ENCODE results near the gene MAGEF1.

Gene MAGEF1

GRCh38 chr3:184711493-184712247, at the start of gene MAGEF1:
MAGEF1 (minus strand) TSS chr3:184712064; CDS start chr3:184711821, 243 bp downstream.
- H3K4me3 ChIP-seq (ENCODE audit: low read depth, low read length): peak within 1 kb of the TSS; percentile 85
- DNase-seq (ENCODE audit: low read depth): peak; percentile 51

DNA sequence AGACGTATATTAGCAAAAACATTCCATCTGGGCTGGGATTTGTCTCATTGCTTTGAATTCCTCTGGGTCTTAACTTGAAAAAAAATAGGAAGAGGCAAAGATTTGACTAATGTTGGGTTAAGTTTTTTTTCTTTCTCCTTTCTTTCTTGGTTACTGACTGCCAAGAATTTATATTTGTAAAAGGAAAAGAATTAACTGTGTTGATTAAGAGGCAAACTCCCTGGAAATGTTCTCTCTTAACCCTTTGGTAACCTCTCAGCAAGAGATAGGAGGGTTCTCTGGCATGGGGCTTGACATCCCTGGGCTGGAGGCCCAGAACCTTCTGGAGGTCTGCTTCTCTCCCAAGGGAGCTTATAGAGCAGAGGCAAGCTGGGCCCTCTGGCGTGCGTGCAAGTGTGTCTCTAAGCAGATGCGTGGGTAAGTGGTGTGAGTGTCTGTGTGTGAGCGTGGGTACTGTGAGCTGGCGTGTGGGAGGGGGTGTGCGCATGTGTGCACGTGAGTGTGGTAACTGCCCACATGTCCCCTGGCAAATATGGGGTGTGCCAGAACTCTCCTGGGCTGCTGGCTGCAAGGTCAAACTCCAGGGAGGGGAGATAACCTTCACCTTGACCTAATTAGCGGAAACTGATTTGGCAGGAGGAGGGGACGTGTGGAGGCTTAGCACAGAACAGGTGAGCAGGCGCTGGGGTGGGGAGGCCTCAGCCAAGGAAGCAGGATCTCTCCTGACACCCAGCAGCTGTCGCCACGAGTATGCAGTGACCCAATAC, 49.4 kb upstream of the MAGEF1 start:
- H3K4me3 ChIP-seq (ENCODE audit: low read depth, low read length): no peak overlapping the region
- peak; percentile 65 for DNase-seq (ENCODE audit: low read depth)

GRCh38 chr3:184760337-184761074, 48.6 kb upstream of the MAGEF1 start:
- no peak overlapping the region for H3K4me3 ChIP-seq (ENCODE audit: low read depth, low read length)
- DNase-seq (ENCODE audit: low read depth): no peak

DNA sequence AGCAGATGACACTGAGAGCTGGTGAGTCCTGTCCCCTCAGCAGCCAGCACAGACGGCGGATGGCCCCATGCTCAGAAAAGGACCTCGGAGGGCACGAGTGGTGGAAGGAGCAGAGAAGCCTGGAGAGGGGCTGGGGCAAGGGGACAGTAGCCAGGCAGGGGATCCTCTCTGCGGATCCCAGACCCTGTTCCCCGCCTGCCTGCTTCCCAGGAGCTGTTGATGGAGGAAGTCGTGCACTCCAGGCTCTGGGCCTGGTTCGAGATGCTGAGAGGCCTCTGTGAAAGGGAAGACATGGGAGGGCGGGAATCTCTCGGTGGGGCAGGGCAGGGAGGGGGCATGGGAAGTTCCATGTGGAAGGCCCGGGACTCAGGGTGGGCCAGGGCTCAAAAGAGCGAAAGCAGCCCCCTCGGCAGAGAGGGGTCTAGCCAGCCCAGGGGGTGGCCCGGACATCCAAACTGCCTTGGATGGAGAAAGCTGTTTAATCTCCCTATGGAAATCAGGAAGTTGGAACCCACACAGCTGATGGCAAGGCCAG, 47.9 kb upstream of the MAGEF1 start:
- no peak overlapping the region for H3K4me3 ChIP-seq (ENCODE audit: low read depth, low read length)
- no peak for DNase-seq (ENCODE audit: low read depth)

- DNase-seq (ENCODE audit: low read depth): no peak
- no peak overlapping the region for H3K4me3 ChIP-seq (ENCODE audit: low read depth, low read length)
These were observed 46.2 kb upstream of the MAGEF1 start for GRCh38 chr3:184758056-184758455.

DNA sequence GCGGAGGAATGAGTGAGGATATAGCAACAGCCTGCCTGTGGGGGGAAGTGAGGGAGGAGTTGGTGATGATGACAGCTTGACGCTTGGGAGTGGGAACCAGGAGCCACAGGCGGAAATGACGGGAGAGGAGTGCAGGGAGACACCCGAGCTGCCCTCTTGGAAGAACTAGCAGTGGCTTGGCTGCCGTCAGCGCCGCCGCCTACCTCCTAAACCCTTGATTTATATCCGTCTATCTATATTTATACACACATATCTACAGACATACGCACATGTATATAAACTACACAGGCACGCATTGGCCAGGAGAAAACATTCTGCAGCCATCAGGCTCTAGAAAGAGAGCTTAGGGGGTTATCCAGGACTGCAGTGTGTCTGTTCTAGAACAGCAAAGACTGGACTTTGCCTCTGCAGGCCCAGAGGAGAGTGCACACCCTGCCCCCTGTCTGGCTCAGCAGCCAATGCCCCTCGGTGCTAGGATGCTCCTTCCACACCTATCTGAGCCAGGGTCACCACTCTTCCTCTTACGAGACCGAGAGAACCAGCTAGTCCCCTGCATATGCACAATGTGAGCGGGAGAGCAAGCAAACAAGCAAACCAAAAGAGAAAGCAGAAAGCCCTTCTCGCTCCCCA, 45.3 kb upstream of the MAGEF1 start:
- H3K4me3 ChIP-seq (ENCODE audit: low read depth, low read length): peak overlapping the region; percentile 7
- DNase-seq (ENCODE audit: low read depth): peak; percentile 94

DNA sequence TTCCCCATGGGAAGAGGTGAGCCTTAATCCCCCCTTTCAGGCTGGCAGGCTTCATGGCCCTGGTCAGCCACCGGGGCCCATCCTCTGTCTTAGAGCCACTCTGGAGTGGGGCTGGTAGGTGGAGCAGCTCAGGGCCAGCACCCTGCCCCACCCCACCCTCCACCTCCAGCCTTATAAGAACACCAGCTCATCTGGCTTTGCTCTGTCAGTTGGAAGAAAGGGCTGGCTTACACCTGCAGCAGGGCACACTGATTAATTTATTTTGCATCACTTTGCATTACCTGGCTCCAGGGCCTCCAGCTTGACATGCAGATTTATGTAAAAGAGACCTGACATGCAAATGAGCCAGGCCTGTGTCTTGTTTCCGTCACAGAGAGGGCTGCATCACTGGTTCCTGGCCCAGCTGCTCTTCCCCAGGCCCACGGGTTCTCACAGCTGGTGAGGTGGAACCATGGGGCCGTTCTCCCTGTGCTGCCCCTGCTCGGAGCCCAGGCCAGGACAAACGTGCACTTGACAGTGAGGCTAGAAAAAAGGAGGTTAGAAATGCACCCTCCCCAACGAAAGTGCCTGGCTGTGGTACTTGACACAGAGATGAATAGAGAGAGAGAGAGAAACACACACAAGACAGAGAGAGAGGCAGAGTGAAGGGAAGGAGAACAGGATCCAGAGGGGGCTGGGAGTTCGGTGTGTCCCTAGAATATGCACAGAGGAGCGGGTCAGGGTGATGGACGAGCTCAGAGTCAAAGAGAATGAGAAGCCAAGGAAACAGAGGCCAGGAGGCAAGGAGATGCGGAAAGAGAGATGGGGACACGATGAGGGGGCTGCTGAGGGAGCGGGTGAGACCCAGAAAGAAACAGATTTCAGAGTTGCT, 44.5 kb upstream of the MAGEF1 start:
- no peak for DNase-seq (ENCODE audit: low read depth)
- H3K4me3 ChIP-seq (ENCODE audit: low read depth, low read length): peak overlapping the region; percentile 2

DNA sequence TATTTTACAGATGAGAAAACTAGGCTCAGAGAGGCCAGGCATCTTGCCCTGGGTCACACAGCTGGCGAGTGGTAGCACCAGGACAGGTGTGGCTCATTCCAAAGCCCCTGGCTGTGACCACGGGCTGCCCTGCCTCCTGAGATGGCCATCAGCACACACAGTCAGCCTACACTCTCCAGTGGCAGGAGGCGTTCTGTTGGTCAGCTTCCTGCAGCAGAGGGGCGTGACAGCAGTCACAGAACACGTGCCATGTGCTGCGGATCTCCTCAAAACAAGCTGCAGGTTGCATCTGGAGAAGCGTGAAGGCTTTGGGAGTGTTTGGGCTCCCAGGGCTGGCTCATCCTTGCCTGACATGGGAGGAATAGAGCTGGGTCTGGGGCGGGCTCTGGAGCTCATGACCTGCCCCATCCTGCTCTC, 43.5 kb upstream of the MAGEF1 start:
- no peak for DNase-seq (ENCODE audit: low read depth)
- no peak overlapping the region for H3K4me3 ChIP-seq (ENCODE audit: low read depth, low read length)

- H3K4me3 ChIP-seq (ENCODE audit: low read depth, low read length): no peak overlapping the region
- DNase-seq (ENCODE audit: low read depth): no peak
These were observed 40.5 kb upstream of the MAGEF1 start for GRCh38 chr3:184752361-184752760.

DNA sequence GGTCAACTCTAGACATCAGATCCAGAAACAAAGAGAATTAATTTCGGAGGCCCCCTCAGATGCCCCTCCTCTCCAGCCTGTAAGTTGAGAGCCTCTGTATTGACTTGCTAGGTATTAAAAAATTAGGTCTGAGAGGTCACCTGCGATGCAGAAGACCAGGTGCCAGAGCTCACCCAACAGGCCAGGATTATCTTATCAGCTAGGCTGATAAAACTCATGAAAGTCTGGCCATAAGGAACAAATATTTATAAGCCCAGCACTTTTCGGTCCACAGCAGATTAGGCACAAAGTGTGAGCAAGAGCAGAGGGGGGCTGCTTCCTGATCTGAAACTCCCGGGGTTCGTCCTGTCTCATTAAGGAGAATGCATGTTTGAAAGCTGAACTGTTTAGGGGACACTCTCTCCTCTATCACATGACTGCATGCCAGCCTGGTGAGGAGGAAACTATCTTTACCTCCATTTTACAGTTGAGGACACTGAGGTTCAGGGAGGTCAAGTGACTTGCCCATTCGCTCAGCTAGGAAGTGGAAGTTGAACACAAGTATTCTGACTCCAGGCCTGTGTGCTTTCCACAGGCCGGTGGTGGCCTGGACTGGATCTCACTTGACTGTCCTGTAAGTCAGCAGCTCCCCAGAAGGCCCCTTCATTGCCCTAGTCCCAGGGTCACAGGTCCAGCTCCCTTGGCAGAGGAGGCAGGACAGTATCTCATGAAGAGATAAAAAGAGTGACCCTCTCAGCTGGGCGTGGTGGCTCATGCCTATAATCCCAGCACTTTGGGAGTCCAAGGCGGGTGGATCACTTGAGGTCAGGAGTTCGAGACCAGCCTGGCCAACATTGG, 39.6 kb upstream of the MAGEF1 start:
- no peak for DNase-seq (ENCODE audit: low read depth)
- no peak overlapping the region for H3K4me3 ChIP-seq (ENCODE audit: low read depth, low read length)

DNA sequence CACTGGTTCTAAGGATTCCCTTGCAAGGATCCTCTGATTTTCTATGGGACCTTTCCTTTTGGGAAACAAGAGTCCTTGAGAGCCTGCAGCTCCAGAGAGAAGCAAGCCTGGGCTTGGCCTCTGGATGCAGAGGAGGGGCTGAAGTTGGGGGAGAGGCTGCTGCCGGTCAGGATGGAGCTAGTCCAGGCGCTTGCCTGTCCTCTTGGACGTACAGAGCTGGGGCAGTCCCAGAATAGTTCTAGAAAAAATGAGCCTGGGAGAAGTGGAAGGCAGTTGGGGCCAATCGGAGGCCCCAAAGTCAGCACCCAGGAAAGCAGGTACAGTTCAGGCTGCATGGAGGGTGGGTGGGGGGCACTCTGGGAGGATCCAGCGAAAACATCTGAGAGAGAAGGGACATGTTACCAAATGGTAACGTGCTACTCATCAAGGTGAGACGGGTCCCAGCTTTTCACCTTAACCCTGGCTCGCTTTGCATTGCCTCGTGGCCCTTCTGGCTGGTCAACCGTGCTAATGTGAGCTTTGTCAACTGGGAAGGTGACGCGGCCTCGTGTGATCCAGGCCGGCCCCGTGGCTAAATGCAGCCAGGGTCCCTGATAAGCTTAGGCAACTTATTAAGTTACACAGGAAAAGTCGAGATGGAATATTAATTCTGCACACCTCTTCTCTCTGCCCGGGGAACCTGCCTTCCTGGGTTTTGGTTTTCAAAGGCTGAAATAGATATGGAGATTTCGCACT, 38.7 kb upstream of the MAGEF1 start:
- no peak overlapping the region for H3K4me3 ChIP-seq (ENCODE audit: low read depth, low read length)

GRCh38 chr3:184749168-184749744, 37.4 kb upstream of the MAGEF1 start:
- no peak for DNase-seq (ENCODE audit: low read depth)
- no peak overlapping the region for H3K4me3 ChIP-seq (ENCODE audit: low read depth, low read length)

More for the DNA sequence above, 38.7 kb upstream of the MAGEF1 start:
- no peak for DNase-seq (ENCODE audit: low read depth)

GRCh38 chr3:184748219-184749135, 36.6 kb upstream of the MAGEF1 start:
- DNase-seq (ENCODE audit: low read depth): no peak
- H3K4me3 ChIP-seq (ENCODE audit: low read depth, low read length): no peak overlapping the region

DNA sequence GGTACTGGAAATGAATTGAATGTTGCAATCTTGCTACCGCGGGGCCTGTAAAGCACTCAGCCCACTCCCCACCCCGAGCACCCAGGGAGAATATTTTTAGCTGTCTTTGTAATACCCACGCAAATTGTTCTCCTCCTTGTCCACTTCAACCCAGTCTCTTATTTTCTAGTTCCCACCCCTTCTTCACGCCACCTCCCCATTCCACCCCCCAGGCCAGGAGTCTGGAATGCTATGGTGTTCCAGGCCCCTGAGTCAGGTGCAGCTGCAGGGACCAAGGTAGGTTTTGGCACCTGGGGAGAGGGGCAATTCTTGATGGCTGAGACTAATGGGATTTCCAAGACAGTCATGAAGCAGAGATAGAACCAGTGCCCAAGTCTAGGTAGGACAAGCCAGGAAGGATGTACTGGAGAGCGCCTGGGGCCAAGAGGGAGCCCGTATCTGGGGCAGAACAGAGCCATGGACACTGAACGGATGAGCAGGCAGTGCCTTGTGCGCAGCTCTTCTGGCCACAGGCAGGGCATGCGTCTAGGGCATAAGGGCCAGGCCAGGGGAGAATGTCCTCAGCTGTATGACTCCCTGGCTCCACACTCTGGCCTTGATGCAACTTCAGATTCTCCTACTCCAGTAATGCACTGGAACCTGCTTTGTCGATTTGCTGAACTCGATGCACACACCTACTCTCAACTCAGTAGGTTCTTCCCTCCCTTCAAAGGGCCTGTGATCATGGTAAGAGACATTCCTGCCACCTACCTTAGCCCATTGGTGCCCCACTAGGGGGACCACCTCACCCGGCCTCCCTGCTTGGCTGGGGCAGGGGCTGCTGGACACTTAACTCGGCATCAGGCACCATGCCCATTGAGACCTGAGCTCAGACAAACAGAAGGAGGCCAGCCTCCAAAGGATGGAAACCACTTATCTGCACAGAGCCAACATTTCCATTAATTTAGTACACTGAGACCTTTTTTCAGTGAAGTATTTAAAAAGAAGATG, 34.6 kb upstream of the MAGEF1 start:
- H3K4me3 ChIP-seq (ENCODE audit: low read depth, low read length): no peak overlapping the region
- no peak for DNase-seq (ENCODE audit: low read depth)

DNA sequence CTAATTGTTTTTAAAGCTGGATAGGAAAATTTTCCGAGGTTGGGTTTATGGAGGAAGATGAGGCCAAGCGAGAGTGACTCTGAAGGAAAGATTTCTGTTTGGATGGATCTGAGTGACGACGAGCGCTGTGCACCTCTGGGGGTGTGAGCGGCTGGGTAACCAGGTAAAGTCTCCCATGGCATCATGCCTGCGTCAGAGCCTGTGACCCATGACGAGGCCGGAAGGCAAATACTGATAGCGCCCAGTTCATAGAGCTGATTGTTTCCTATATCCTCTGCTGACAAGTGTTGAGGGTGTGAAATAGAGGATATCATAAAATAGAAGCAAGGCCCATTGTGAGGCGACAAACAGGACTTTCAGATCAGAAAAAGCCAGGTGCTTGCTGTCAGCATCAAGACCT, 33.7 kb upstream of the MAGEF1 start:
- no peak overlapping the region for H3K4me3 ChIP-seq (ENCODE audit: low read depth, low read length)
- DNase-seq (ENCODE audit: low read depth): no peak

Data from skeletal muscle cell (primary cell).